Breast epithelium (tissue), 4 donors: ENCODE measurements around the gene ZDHHC16. TPM values are rescaled to one million over a fixed set of nuclear protein-coding genes. Genes with fewer than 3 reads are reported as not detected.

Experiments used
- DNase-seq, 2 donors: peaks; one replicate each; pipeline ENCODE4 v3.0.0-alpha.2; 2019; ENCODE audit warnings: low spot score in 2 of 2
- H3K27ac ChIP-seq, 2 donors: fragments of 200-600 bp; sonication (generic) in 1 of 2; one replicate each; pipeline ENCODE4 v1.5.1; 2016 to 2019; ENCODE audit warnings: mild to moderate bottlenecking in 1 of 2
- H3K27me3 ChIP-seq, 2 donors: fragments of 200-600 bp; sonication (generic) in 1 of 2; one replicate each; pipeline versions ENCODE4 v1.5.1 to v1.6.0; 2017 to 2019; ENCODE audit warnings: control low read depth in 1 of 2, mild to moderate bottlenecking in 1 of 2
- H3K36me3 ChIP-seq: fragments of 200-600 bp; one replicate; pipeline ENCODE4 v1.5.1; 2019
- H3K4me1 ChIP-seq, 2 donors: fragments of 200-600 bp; sonication (generic); one replicate each; pipeline ENCODE4 v1.5.1; 2016 to 2019; ENCODE audit warnings: control low read depth in 1 of 2
- H3K4me3 ChIP-seq, 3 donors: fragments of 200-600 bp; sonication (generic); 1 replicate in 2 of 3; 2 replicates in 1 of 3; pipeline ENCODE4 v1.5.1; 2016 to 2019; ENCODE audit warnings: mild to moderate bottlenecking in 3 of 3, moderate library complexity in 2 of 3
- H3K9me3 ChIP-seq, 2 donors: fragments of 200-600 bp; sonication (generic) in 1 of 2; one replicate each; pipeline ENCODE4 v1.5.1; 2016 to 2019; ENCODE audit warnings: control low read depth in 1 of 2
- CTCF ChIP-seq, 3 donors: fragments of 450-650 bp; IDR thresholded peaks; one replicate each; pipeline ENCODE4 v1.5.1; 2016 to 2017; ENCODE audit warnings: antibody characterized with exemption in 3 of 3, mild to moderate bottlenecking in 3 of 3, moderate library complexity in 3 of 3
- POLR2A ChIP-seq: fragments of 450-650 bp; IDR thresholded peaks from one replicate; pipeline ENCODE4 v1.6.1; 2016; ENCODE audit warnings: antibody characterized with exemption, mild to moderate bottlenecking, moderate library complexity
- POLR2AphosphoS5 ChIP-seq, 3 donors: sonication (generic); formaldehyde crosslinking; IDR thresholded peaks; one replicate each; pipeline ENCODE4 v1.6.1; 2017; ENCODE audit warnings: antibody characterized with exemption in 3 of 3
- intact Hi-C: fragments of 100-400 bp; cut with DNase I; formaldehyde crosslinking; loops from one replicate; pipeline ENCODE4 v1.15.1; 2023; ENCODE audit warnings: low total_unique reads
- total RNA-seq, 3 donors: library from RNA; depleted of rRNA; stranded (reverse); fragments of >200 nt; gene quantifications; one replicate each; pipeline ENCODE4 v1.1.0, GENCODE V29; 2016

Gene ZDHHC16
- total RNA-seq, 3 donors from 2014 or later: 21.6 to 53.1 (median 44.6) TPM

- no peaks in the 10 kb centered on the region for H3K9me3 ChIP-seq
- TF ChIP-seq CTCF (IDR thresholded peaks at IDR 0.05): no peak
- no peak for TF ChIP-seq POLR2A
- no peak for TF ChIP-seq POLR2AphosphoS5 (IDR thresholded peaks at IDR 0.05)
- H3K4me1 ChIP-seq: no peaks in the 10 kb centered on the region
- peaks cover 8% of the 10 kb centered on the region for H3K36me3 ChIP-seq
- H3K27ac ChIP-seq: no peak overlapping the region
- DNase-seq: no peak
- no peaks in the 10 kb centered on the region for H3K27me3 ChIP-seq
- intact Hi-C loops: no loop called here
- no peak overlapping the region for H3K4me3 ChIP-seq
Observed at GRCh38 chr10:97435211-97435610, 10.8 kb upstream of the ZDHHC16 start.

GRCh38 chr10:97442277-97442676 lies 3.7 kb upstream of the ZDHHC16 start:
- Histone ChIP-seq H3K27me3 (no peaks in the 10 kb centered on the region), H3K36me3 (no peaks in the 10 kb centered on the region), H3K4me3 (no peak overlapping the region), H3K4me1 (peaks cover 2 to 16% of the 10 kb centered on the region in 2 donors), H3K27ac (no peak overlapping the region), H3K9me3 (no peaks in the 10 kb centered on the region)
- TF ChIP-seq POLR2A (no peak), POLR2AphosphoS5 (IDR thresholded peaks at IDR 0.05) (no peak), CTCF (IDR thresholded peaks at IDR 0.05) (no peak)
- no peak for DNase-seq
- intact Hi-C loops: loop anchor here (5.0 kb wide), 1 partner anchor 150 kb away; the partner anchor contains the start of gene ARHGAP19

- Histone ChIP-seq H3K4me1 (peaks cover 4 to 20% of the 10 kb centered on the region in 2 donors), H3K9me3 (no peaks in the 10 kb centered on the region), H3K36me3 (no peaks in the 10 kb centered on the region), H3K27ac (no peak overlapping the region), H3K4me3 (no peak overlapping the region), H3K27me3 (no peaks in the 10 kb centered on the region)
- TF ChIP-seq CTCF (IDR thresholded peaks at IDR 0.05) (no peak), POLR2A (no peak), POLR2AphosphoS5 (IDR thresholded peaks at IDR 0.05) (no peak)
- intact Hi-C loops: loop anchor here (5.0 kb wide), 1 partner anchor 152 kb away; the partner anchor contains the start of gene ARHGAP19
- no peak for DNase-seq
Observed at GRCh38 chr10:97444212-97444611, 1.8 kb upstream of the ZDHHC16 start.

- Histone ChIP-seq H3K36me3 (no peaks in the 10 kb centered on the region), H3K9me3 (no peaks in the 10 kb centered on the region), H3K4me1 (peaks cover 4 to 20% of the 10 kb centered on the region in 2 donors), H3K27ac (peak overlapping the region; percentile 71 to 80), H3K4me3 (peak overlapping the region; percentile 85 to 93 (median 92)), H3K27me3 (no peaks in the 10 kb centered on the region)
- TF ChIP-seq CTCF (IDR thresholded peaks at IDR 0.05) (no peak), POLR2AphosphoS5 (IDR thresholded peaks at IDR 0.05) (no peak), POLR2A (no peak)
- no peak for DNase-seq
- intact Hi-C loops: no loop called here
Observed at GRCh38 chr10:97445357-97445721, 636 bp upstream of the ZDHHC16 start.

- H3K27me3 ChIP-seq: no peaks in the 10 kb centered on the region
- no peaks in the 10 kb centered on the region for H3K9me3 ChIP-seq
- no peak for TF ChIP-seq POLR2A
- no peak for TF ChIP-seq POLR2AphosphoS5 (IDR thresholded peaks at IDR 0.05)
- TF ChIP-seq CTCF (IDR thresholded peaks at IDR 0.05): no peak
- H3K27ac ChIP-seq: peak overlapping the region; percentile 18 to 30
- peaks cover 4 to 12% of the 10 kb centered on the region in 2 donors for H3K4me1 ChIP-seq
- H3K36me3 ChIP-seq: no peaks in the 10 kb centered on the region
- DNase-seq: no peak
- intact Hi-C loops: no loop called here
- H3K4me3 ChIP-seq: no peak overlapping the region
Observed at GRCh38 chr10:97450828-97451227, 4.9 kb downstream of the ZDHHC16 start.
